NB4 (cell line): ENCODE measurements around the gene ATPAF2.

Source experiments
- DNase-seq: peaks from one replicate; pipeline ENCODE4 v3.0.0; 2010; ENCODE audit warnings: low read depth
- H3K4me3 ChIP-seq: one replicate; pipeline ENCODE4 v1.5.1; 2011; ENCODE audit warnings: mild to moderate bottlenecking, low read depth, low read length, moderate library complexity
- MYC ChIP-seq: IDR thresholded peaks from 2 replicates; pipeline ENCODE4 v1.6.1; 2011; ENCODE audit warnings: low read depth, low read length
- POLR2A ChIP-seq: IDR thresholded peaks from 2 replicates; pipeline ENCODE4 v1.6.1; 2011; ENCODE audit warnings: mild to moderate bottlenecking; ENCODE audit not compliant: insufficient read length; ENCODE audit errors: extremely low read depth
- TF ChIP-seq, protein P1 (sequence below): IDR thresholded peaks from 2 replicates; pipeline ENCODE4 v1.6.1; 2011; ENCODE audit warnings: low read depth, low read length
- TF ChIP-seq, protein P2 (sequence below): IDR thresholded peaks from one replicate; pipeline ENCODE4 v1.5.1; 2012; ENCODE audit warnings: low read depth, low read length

ATPAF2 gene

GRCh38 chr17:18074566-18075272 lies 35.8 kb upstream of the ATPAF2 start:
- DNase-seq: no peak
- TF ChIP-seq MYC (no peak), POLR2A (no peak)
- TF ChIP-seq, protein P1, sequence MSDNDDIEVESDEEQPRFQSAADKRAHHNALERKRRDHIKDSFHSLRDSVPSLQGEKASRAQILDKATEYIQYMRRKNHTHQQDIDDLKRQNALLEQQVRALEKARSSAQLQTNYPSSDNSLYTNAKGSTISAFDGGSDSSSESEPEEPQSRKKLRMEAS: no peak
- TF ChIP-seq, protein P2, sequence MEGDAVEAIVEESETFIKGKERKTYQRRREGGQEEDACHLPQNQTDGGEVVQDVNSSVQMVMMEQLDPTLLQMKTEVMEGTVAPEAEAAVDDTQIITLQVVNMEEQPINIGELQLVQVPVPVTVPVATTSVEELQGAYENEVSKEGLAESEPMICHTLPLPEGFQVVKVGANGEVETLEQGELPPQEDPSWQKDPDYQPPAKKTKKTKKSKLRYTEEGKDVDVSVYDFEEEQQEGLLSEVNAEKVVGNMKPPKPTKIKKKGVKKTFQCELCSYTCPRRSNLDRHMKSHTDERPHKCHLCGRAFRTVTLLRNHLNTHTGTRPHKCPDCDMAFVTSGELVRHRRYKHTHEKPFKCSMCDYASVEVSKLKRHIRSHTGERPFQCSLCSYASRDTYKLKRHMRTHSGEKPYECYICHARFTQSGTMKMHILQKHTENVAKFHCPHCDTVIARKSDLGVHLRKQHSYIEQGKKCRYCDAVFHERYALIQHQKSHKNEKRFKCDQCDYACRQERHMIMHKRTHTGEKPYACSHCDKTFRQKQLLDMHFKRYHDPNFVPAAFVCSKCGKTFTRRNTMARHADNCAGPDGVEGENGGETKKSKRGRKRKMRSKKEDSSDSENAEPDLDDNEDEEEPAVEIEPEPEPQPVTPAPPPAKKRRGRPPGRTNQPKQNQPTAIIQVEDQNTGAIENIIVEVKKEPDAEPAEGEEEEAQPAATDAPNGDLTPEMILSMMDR: no peak
- no peak overlapping the region for H3K4me3 ChIP-seq

GRCh38 chr17:18071751-18072150 lies 32.8 kb upstream of the ATPAF2 start:
- DNase-seq: no peak
- H3K4me3 ChIP-seq: no peak overlapping the region
- TF ChIP-seq POLR2A (no peak), MYC (no peak)
- TF ChIP-seq, protein P2: no peak
- TF ChIP-seq, protein P1: no peak

- peak; percentile 91 for DNase-seq
- no peak for TF ChIP-seq POLR2A
- TF ChIP-seq, protein P1: peak; percentile 92
- TF ChIP-seq, protein P2: no peak
- TF ChIP-seq MYC: peak; percentile 84
- no peak overlapping the region for H3K4me3 ChIP-seq
Observed at GRCh38 chr17:18070861-18071340, 31.9 kb upstream of the ATPAF2 start.

DNA sequence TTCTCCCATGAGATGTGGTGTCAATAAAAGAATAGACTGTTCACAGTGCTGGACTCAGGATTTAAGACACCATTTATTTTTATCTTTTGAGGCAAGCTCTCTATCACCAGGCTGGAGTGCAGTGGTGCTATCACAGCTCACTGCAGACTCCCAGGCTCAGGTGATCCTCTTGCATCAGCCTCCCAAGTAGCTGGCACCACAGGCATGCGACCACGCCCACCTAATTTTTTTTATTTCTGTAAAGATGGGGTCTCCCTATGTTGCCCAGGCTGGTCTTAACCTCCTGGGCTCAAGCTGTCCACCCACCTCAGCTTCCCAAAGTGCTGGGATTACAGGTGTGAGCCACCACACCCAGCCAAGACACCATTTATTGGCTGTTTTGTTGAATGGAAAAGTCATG lies 30.1 kb upstream of the ATPAF2 start:
- no peak for DNase-seq
- no peak for TF ChIP-seq MYC
- TF ChIP-seq POLR2A: no peak
- TF ChIP-seq, protein P2: no peak
- TF ChIP-seq, protein P1: no peak
- no peak overlapping the region for H3K4me3 ChIP-seq

DNA sequence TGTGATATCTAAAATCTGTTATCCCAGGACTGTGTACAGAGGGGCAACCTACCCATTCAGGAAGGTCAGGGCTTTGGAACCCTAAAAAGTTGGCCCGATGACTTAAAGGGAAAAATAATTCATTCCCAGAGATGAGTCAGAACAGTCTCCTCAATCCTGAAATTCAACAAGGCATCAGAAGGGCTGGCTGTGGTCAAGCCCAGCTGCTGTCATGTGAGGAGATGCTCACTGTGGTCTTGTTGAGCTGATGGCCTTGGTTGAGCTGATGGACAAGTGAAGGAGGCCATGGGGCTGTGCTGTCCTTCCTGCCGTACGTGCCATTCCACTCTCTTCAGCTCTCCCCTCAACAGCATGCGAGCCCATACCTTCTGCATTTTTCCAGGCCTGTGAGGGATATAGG lies 27.9 kb upstream of the ATPAF2 start:
- H3K4me3 ChIP-seq: no peak overlapping the region
- TF ChIP-seq MYC (no peak), POLR2A (no peak)
- TF ChIP-seq, protein P1: no peak
- TF ChIP-seq, protein P2: no peak
- DNase-seq: no peak
